ENCODE measurements around the gene KIAA1328.

DNA sequence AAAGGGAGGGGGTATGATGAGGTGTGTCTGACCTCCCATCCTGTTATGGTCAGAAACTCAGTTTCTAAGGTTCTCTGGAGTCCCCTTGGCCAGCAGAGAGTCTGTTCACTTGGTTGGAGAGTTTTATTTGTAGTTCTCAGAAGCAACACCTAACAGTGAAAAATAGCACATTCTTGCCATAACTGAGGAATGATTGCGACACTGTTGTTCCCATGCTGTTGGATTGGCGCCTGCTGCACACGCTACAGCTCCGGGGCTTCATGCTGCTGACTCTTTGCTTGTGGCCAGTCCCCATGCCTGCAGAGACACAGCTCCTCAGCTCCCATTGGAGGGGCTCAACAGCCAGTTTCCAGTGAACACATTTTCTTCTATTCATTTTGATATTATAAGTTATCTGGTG lies 42.2 kb upstream of the KIAA1328 start:
- no peak for TF ChIP-seq EP300 (IDR thresholded peaks at IDR 0.05; ENCODE audit: borderline replicate concordance)
- TF ChIP-seq, protein P1, sequence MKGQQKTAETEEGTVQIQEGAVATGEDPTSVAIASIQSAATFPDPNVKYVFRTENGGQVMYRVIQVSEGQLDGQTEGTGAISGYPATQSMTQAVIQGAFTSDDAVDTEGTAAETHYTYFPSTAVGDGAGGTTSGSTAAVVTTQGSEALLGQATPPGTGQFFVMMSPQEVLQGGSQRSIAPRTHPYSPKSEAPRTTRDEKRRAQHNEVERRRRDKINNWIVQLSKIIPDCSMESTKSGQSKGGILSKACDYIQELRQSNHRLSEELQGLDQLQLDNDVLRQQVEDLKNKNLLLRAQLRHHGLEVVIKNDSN (IDR thresholded peaks at IDR 0.05): no peak
- TF ChIP-seq, protein P2, sequence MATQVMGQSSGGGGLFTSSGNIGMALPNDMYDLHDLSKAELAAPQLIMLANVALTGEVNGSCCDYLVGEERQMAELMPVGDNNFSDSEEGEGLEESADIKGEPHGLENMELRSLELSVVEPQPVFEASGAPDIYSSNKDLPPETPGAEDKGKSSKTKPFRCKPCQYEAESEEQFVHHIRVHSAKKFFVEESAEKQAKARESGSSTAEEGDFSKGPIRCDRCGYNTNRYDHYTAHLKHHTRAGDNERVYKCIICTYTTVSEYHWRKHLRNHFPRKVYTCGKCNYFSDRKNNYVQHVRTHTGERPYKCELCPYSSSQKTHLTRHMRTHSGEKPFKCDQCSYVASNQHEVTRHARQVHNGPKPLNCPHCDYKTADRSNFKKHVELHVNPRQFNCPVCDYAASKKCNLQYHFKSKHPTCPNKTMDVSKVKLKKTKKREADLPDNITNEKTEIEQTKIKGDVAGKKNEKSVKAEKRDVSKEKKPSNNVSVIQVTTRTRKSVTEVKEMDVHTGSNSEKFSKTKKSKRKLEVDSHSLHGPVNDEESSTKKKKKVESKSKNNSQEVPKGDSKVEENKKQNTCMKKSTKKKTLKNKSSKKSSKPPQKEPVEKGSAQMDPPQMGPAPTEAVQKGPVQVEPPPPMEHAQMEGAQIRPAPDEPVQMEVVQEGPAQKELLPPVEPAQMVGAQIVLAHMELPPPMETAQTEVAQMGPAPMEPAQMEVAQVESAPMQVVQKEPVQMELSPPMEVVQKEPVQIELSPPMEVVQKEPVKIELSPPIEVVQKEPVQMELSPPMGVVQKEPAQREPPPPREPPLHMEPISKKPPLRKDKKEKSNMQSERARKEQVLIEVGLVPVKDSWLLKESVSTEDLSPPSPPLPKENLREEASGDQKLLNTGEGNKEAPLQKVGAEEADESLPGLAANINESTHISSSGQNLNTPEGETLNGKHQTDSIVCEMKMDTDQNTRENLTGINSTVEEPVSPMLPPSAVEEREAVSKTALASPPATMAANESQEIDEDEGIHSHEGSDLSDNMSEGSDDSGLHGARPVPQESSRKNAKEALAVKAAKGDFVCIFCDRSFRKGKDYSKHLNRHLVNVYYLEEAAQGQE (IDR thresholded peaks at IDR 0.05; ENCODE audit: low read depth): no peak
- TF ChIP-seq RAD21 (IDR thresholded peaks at IDR 0.05; ENCODE audit: low read depth): no peak
- TF ChIP-seq, protein P3, sequence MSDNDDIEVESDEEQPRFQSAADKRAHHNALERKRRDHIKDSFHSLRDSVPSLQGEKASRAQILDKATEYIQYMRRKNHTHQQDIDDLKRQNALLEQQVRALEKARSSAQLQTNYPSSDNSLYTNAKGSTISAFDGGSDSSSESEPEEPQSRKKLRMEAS (IDR thresholded peaks at IDR 0.05): 0 out of 2 replicates have a peak, but pooled peaks have one; percentile 36
